Left lung (tissue), 10 donors: ENCODE data around the gene ASTN2. TPM values are rescaled to one million over a fixed set of nuclear protein-coding genes. Genes with fewer than 3 reads are reported as not detected.

Source experiments
- ATAC-seq: fragments of 200-7000 bp; cut with Tn5 transposase; one replicate; pipeline ENCODE4 v1.9.1; 2020; ENCODE audit warnings: moderate library complexity
- DNase-seq, 4 donors: peaks; one replicate each; pipeline ENCODE4 v3.0.0-alpha.2; 2013 to 2020
- H3K27ac ChIP-seq, 2 donors: fragments of 200-600 bp; sonication (generic) in 1 of 2; one replicate each; pipeline versions ENCODE4 v1.5.0 to v1.8.0; 2020 to 2021
- H3K27me3 ChIP-seq, 2 donors: fragments of 200-600 bp; sonication (generic) in 1 of 2; one replicate each; pipeline versions ENCODE4 v1.5.0 to v1.8.0; 2020 to 2021
- H3K36me3 ChIP-seq, 2 donors: fragments of 200-600 bp; sonication (generic) in 1 of 2; one replicate each; pipeline versions ENCODE4 v1.5.0 to v1.8.0; 2020 to 2021
- H3K4me1 ChIP-seq, 2 donors: fragments of 200-600 bp; one replicate each; pipeline ENCODE4 v1.8.0; 2021
- H3K4me3 ChIP-seq, 2 donors: fragments of 200-600 bp; sonication (generic) in 1 of 2; one replicate each; pipeline versions ENCODE4 v1.5.0 to v1.8.0; 2020 to 2021; ENCODE audit warnings: mild to moderate bottlenecking in 1 of 2
- H3K9me3 ChIP-seq, 2 donors: fragments of 200-600 bp; sonication (generic) in 1 of 2; one replicate each; pipeline versions ENCODE4 v1.5.0 to v1.8.0; 2020 to 2021
- intact Hi-C, 2 donors: fragments of 100-400 bp; cut with DNase I; formaldehyde crosslinking; loops; one replicate each; pipeline versions ENCODE4 v1.11.2 to v1.14.2; 2022
- polyA plus RNA-seq, 6 donors: library from polyadenylated mRNA; unstranded; fragments of 120-200 nt; gene quantifications; one replicate each; pipeline ENCODE4 v1.2.1, GENCODE V29; 2013; ENCODE audit not compliant: insufficient read length in 6 of 6
- total RNA-seq, 2 donors: library from RNA; stranded (reverse); fragmentation: NEBNext Ultra II Directional; extraction: Animal tissue kit (Norgen Biotek cat#: 25700); gene quantifications; one replicate each; pipeline ENCODE4 v1.2.1, GENCODE V29; 2021
- TF ChIP-seq, protein P1 (sequence below), 2 donors: fragments of 200-600 bp; sonication (generic) in 1 of 2; IDR thresholded peaks; one replicate each; pipeline versions ENCODE4 v1.5.0 to v1.8.0; 2021; ENCODE audit warnings: antibody characterized with exemption in 2 of 2
- donor health status: DM: no; HTN: yes; CAD: no.
- donor health status: DM: no; HTN: no; CAD: no.

The ASTN2 gene
- total and polyA plus RNA-seq, 8 donors: 3.1 to 5.5 (median 4.5) TPM

DNA sequence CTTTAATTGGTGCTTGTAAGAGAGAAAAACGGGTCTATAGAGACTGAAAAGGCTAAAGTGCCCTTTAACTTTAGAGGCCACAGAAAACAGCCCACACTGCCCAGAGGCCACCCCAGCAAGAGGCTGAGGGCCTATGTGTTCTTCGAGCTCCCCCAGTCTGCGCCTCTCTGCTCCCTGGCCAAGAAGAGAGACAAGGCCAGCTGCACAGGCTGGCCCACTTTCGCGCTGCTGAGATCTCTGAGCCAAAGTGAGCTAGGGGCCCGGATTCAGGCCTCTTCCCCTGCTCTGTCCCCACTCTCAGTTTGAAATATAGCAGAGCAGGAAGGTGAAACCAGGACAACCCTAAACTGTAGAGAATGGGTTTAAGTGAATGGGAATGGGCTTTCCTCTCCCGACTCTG is 859.7 kb downstream of the ASTN2 start:
- ATAC-seq (no peak), DNase-seq (peak in 2 of 4 donors; percentile 16 to 72)
- Histone ChIP-seq H3K36me3 (no peaks in the 10 kb centered on the region), H3K4me3 (no peak overlapping the region), H3K27ac (no peak overlapping the region), H3K9me3 (no peaks in the 10 kb centered on the region), H3K4me1 (peaks cover 0 to 4% of the 10 kb centered on the region in 2 donors), H3K27me3 (no peaks in the 10 kb centered on the region)
- intact Hi-C loops: no loop called here
- TF ChIP-seq, protein P1, sequence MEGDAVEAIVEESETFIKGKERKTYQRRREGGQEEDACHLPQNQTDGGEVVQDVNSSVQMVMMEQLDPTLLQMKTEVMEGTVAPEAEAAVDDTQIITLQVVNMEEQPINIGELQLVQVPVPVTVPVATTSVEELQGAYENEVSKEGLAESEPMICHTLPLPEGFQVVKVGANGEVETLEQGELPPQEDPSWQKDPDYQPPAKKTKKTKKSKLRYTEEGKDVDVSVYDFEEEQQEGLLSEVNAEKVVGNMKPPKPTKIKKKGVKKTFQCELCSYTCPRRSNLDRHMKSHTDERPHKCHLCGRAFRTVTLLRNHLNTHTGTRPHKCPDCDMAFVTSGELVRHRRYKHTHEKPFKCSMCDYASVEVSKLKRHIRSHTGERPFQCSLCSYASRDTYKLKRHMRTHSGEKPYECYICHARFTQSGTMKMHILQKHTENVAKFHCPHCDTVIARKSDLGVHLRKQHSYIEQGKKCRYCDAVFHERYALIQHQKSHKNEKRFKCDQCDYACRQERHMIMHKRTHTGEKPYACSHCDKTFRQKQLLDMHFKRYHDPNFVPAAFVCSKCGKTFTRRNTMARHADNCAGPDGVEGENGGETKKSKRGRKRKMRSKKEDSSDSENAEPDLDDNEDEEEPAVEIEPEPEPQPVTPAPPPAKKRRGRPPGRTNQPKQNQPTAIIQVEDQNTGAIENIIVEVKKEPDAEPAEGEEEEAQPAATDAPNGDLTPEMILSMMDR (IDR thresholded peaks at IDR 0.05): no peak

DNA sequence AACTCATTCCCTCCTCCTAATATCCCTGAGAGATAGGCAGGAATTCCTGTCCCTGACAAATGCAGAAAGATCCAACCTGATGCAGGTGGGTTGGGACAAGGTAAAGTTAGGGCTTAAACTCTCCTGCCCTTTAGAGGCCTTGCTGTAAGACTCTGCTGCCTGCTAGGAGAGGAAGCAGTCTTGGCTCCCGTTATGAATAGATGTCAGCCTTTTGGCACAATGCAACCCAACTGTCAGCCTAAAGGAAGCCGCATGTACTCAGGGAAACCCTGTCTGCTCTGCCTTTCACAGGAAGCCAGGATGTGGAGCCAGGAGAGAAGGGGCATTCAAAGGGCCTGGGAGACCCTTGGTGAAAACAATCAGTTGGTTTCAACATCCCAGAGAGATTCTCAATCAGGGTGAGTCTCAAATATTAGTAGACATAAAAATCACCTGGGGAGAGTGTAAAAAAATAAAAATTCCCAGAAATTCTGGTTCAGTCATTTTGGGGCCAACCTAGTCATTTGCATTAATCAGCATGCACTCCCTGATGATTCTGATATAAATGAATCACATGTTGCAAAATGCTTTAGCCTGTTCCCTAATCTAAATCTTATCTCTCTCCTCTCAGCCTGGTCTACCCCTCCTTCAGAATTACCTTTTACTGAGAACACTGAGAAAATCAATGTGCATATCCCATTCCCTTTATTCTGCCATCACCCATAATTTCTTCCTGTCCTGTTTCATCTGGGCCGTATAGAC is 864.0 kb downstream of the ASTN2 start:
- TF ChIP-seq, protein P1 (IDR thresholded peaks at IDR 0.05): no peak
- no peaks in the 10 kb centered on the region for H3K36me3 ChIP-seq
- no peaks in the 10 kb centered on the region for H3K9me3 ChIP-seq
- DNase-seq: peak in 2 of 4 donors; percentile 51 to 77
- peaks cover 7 to 24% of the 10 kb centered on the region in 2 donors for H3K4me1 ChIP-seq
- ATAC-seq: peak; percentile 11
- no peak overlapping the region for H3K27ac ChIP-seq
- no peak overlapping the region for H3K4me3 ChIP-seq
- no peaks in the 10 kb centered on the region for H3K27me3 ChIP-seq
- intact Hi-C loops: no loop called here

DNA sequence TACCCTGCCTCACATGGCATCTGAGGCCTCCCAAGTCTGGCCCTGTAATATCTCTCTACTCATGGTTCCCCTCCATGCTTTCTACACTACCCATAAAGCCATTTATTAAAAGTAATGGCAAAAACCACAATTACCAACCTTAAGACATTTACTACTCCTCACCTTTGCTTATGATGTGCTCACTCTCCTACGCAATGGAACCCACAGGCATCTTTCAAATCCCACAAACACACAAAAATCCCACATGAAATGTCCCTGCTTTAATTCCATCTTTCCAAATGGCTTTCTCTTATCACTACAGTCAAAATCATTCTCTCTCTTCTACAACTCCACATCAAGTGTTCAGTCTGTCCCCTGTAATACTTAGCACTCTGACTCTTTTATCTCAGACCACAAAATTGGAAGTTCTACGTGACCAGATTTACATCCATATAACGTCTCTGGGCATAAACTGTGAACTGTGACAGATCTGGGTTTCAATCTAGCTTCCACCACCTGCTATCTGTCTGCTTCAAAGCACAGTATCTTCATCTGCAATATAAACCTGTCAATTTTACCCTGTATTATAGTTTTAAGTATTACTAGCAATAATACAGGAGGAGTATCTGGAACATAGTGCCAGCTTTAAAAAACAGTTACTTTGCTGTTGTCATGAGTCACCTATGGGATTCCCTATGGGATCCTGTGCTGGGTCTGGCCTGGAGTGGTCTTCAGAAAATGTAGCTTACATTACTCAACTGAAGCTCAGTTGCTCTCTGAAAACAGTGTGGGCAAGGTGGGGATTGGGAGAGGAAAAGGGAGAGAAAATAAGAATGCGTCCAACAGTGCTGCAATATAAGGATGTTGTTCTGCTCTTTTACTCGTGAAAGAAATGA is 864.8 kb downstream of the ASTN2 start:
- Histone ChIP-seq H3K4me1 (peaks cover 7 to 24% of the 10 kb centered on the region in 2 donors), H3K27ac (no peak overlapping the region), H3K9me3 (no peaks in the 10 kb centered on the region), H3K27me3 (no peaks in the 10 kb centered on the region), H3K4me3 (no peak overlapping the region), H3K36me3 (no peaks in the 10 kb centered on the region)
- intact Hi-C loops: no loop called here
- ATAC-seq (no peak), DNase-seq (no peak)
- TF ChIP-seq, protein P1 (IDR thresholded peaks at IDR 0.05): no peak

DNA sequence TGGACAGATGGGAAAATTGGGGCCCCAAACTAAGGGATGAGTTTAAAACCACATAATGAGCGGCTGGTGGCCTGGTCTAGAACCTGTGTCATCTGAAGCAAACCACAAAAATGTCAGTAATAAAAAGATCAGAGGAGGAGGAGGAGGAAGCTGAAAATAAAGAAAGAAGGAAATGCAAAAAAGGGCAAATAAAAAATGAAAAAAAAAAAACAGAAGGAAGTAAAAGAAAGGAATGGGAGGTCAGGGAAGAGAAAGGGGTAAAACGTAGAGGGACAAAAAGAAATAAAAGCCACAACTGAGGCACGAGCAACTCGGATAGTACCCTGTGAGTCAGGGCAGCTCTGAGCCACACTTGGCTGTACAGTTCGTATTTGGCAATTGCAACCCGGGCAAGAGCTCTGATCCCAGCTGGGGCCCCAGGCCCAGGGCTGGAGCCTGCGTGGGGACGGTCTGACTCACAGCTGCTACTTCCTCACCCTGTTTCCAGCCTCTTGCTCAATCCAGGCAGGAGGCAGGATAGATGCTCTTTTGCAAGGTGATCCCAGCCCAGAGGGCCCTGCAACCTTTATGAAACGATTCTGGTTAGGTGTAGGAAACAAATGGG is 865.7 kb downstream of the ASTN2 start:
- no peaks in the 10 kb centered on the region for H3K27me3 ChIP-seq
- no peaks in the 10 kb centered on the region for H3K36me3 ChIP-seq
- DNase-seq: peak; percentile 26 to 88 (median 58)
- H3K4me3 ChIP-seq: no peak overlapping the region
- peaks cover 7 to 24% of the 10 kb centered on the region in 2 donors for H3K4me1 ChIP-seq
- H3K9me3 ChIP-seq: no peaks in the 10 kb centered on the region
- peak; percentile 93 for ATAC-seq
- TF ChIP-seq, protein P1 (IDR thresholded peaks at IDR 0.05): no peak
- intact Hi-C loops: no loop called here
- H3K27ac ChIP-seq: peak overlapping the region in 1 of 2 donors; percentile 29
